NCI-H2227 (cell line): ENCODE results near the gene MID1.

ENCODE experiments used
- DNase-seq: peaks from one replicate; lab custom pipeline; 2025; ENCODE audit not compliant: unreplicated experiment; lab: John Stamatoyannopoulos, UW

MID1 gene

GRCh38 chrX:10620121-10620699 lies at the start of gene MID1:
TSS of gene MID1 (minus strand) at chrX:10620585. CDS start at chrX:10567547, 53,038 bp downstream.
- DNase-seq = peak; percentile 69

- DNase-seq = no peak
Observed at GRCh38 chrX:10667143-10667542, 46.8 kb upstream of the MID1 start.

- no peak for DNase-seq
Observed at GRCh38 chrX:10666102-10666501, 45.7 kb upstream of the MID1 start.

- no peak for DNase-seq
Observed at GRCh38 chrX:10665681-10666080, 45.3 kb upstream of the MID1 start.

GRCh38 chrX:10660171-10660570 lies 39.8 kb upstream of the MID1 start:
- DNase-seq = no peak

- no peak for DNase-seq
Observed at GRCh38 chrX:10656214-10656613, 35.8 kb upstream of the MID1 start.

GRCh38 chrX:10654960-10655359 lies 34.6 kb upstream of the MID1 start:
- no peak for DNase-seq

- no peak for DNase-seq
Observed at GRCh38 chrX:10653302-10653701, 32.9 kb upstream of the MID1 start.

GRCh38 chrX:10649265-10649664 lies 28.9 kb upstream of the MID1 start:
- no peak for DNase-seq

GRCh38 chrX:10648614-10649013 lies 28.2 kb upstream of the MID1 start:
- DNase-seq = no peak

- DNase-seq = no peak
Observed at GRCh38 chrX:10636851-10637250, 16.5 kb upstream of the MID1 start.

- DNase-seq = peak; percentile 17
Observed at GRCh38 chrX:10636337-10636736, 16.0 kb upstream of the MID1 start.

GRCh38 chrX:10634392-10635161 lies 14.2 kb upstream of the MID1 start:
- DNase-seq = no peak

GRCh38 chrX:10633722-10634121 lies 13.3 kb upstream of the MID1 start:
- DNase-seq = peak; percentile 30

- DNase-seq = no peak
Observed at GRCh38 chrX:10631416-10632145, 11.2 kb upstream of the MID1 start.

- no peak for DNase-seq
Observed at GRCh38 chrX:10630320-10630719, 9.9 kb upstream of the MID1 start.

GRCh38 chrX:10629905-10630304 lies 9.5 kb upstream of the MID1 start:
- DNase-seq = no peak

GRCh38 chrX:10628906-10629305 lies 8.5 kb upstream of the MID1 start:
- DNase-seq = no peak

GRCh38 chrX:10622197-10622596 lies 1.8 kb upstream of the MID1 start:
- no peak for DNase-seq

GRCh38 chrX:10619425-10620046 lies 849 bp downstream of the MID1 start:
- no peak for DNase-seq

GRCh38 chrX:10618961-10619360 lies 1.4 kb downstream of the MID1 start:
- no peak for DNase-seq

GRCh38 chrX:10617999-10618351 lies 2.4 kb downstream of the MID1 start:
- DNase-seq = no peak
